Measurements from ENCODE around the gene TMEM147.

Gene TMEM147

GRCh38 chr19:35533201-35533821 is 12.1 kb upstream of the TMEM147 start, which contains the start of gene GAPDHS:
GAPDHS (plus strand) TSS chr19:35533456; CDS start chr19:35533528, 72 bp downstream.
- CTCF ChIA-PET = interaction anchor here (1.9 to 2.4 kb wide), 2 partner anchors 15 to 23 kb away, joined by 7 to 9 read pairs; no protein-coding TSS in a partner anchor

GRCh38 chr19:35533822-35534392 is 11.5 kb upstream of the TMEM147 start:
- ChIA-PET CTCF (interaction anchor here (1.2 to 2.4 kb wide), 3 partner anchors 8 to 24 kb away, joined by 4 to 9 read pairs (median 7); no protein-coding TSS in a partner anchor), POLR2A (interaction anchor here (0.6 kb wide), 1 partner anchor 16 kb away, joined by 3 read pairs; no protein-coding TSS in a partner anchor)
- DNase-seq (ENCODE audit: low read depth, low spot score) = no peak
- TF ChIP-seq, protein P1, sequence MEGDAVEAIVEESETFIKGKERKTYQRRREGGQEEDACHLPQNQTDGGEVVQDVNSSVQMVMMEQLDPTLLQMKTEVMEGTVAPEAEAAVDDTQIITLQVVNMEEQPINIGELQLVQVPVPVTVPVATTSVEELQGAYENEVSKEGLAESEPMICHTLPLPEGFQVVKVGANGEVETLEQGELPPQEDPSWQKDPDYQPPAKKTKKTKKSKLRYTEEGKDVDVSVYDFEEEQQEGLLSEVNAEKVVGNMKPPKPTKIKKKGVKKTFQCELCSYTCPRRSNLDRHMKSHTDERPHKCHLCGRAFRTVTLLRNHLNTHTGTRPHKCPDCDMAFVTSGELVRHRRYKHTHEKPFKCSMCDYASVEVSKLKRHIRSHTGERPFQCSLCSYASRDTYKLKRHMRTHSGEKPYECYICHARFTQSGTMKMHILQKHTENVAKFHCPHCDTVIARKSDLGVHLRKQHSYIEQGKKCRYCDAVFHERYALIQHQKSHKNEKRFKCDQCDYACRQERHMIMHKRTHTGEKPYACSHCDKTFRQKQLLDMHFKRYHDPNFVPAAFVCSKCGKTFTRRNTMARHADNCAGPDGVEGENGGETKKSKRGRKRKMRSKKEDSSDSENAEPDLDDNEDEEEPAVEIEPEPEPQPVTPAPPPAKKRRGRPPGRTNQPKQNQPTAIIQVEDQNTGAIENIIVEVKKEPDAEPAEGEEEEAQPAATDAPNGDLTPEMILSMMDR (IDR thresholded peaks at IDR 0.05; ENCODE audit: insufficient read depth, low read length, missing control alignments) = no peak
- H3K4me3 ChIP-seq (ENCODE audit: low read depth, low read length) = no peak overlapping the region

More at GRCh38 chr19:35533201-35533821, 12.1 kb upstream of the TMEM147 start, which contains the start of gene GAPDHS:
- POLR2A ChIA-PET = interaction anchor here (0.6 kb wide), 1 partner anchor 17 kb away, joined by 3 read pairs; no protein-coding TSS in a partner anchor
- no peak for DNase-seq (ENCODE audit: low read depth, low spot score)
- TF ChIP-seq, protein P1 (IDR thresholded peaks at IDR 0.05; ENCODE audit: insufficient read depth, low read length, missing control alignments) = no peak
- no peak within 1 kb of the TSS for H3K4me3 ChIP-seq (ENCODE audit: low read depth, low read length)

DNA sequence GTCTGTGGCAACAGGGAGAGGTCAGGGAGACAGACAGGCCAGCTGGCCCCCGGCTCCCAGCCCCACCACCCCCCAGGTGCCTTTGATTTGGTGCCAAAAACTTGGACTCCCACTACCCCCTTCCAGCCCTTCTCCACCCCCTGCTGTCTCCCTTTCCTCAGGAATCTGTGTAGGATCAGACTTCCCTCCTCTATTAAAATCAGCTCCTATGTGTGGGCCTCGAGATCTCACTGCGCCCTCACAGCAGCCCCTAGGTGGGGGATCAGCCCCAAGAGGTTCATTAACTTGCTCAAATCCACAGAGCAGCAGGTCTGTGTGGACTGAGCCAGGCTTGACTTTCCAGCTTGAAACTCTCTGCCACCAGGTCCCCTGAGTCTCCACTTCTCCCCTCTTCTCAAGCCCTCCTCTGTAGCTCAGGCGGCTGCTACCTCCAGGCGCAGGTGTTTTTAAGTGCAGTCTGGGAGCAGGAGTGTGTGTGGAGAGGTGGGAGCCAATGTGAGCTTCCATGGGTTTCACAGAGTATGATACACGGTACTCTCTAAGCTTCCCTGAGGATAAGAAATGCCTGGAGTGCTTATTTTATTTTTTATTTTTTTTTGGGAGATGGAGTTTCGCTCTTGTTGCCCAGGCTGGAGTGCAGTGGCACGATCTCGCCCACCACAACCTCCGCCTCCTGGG is 10.5 kb upstream of the TMEM147 start:
- ChIA-PET POLR2A (no interaction called here), CTCF (interaction anchor here (1.2 to 2.4 kb wide), 3 partner anchors 9 to 25 kb away, joined by 4 to 9 read pairs (median 7); no protein-coding TSS in a partner anchor)
- no peak for DNase-seq (ENCODE audit: low read depth, low spot score)
- H3K4me3 ChIP-seq (ENCODE audit: low read depth, low read length) = no peak overlapping the region
- TF ChIP-seq, protein P1 (IDR thresholded peaks at IDR 0.05; ENCODE audit: insufficient read depth, low read length, missing control alignments) = no peak

GRCh38 chr19:35539314-35539713 is 6.1 kb upstream of the TMEM147 start:
- H3K4me3 ChIP-seq (ENCODE audit: low read depth, low read length) = no peak overlapping the region
- POLR2A ChIA-PET = no interaction called here
- no peak for DNase-seq (ENCODE audit: low read depth, low spot score)
- CTCF ChIA-PET = interaction anchor here (1.3 kb wide), 1 partner anchor 9 kb away, joined by 4 read pairs; no protein-coding TSS in a partner anchor
- TF ChIP-seq, protein P1 (IDR thresholded peaks at IDR 0.05; ENCODE audit: insufficient read depth, low read length, missing control alignments) = no peak

DNA sequence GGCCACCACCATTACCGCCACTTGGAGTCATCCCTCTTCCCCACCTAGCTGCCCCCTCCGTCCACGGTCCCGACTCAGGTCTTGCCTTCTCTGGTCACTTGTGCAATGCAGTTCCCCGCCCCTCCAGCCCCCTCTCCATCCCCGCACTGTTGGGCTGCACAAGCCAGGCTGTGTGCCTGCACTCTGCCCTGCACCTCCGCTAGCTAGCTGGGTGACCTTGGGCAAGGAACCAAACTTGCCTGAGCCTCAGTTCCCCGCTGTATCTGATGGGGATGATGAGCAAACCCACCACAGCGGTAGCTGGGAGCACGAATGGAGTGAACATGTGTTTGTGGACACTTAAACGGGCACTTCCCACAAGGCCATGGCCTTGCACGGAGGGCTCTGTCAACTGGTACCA is 5.6 kb upstream of the TMEM147 start:
- no peak for DNase-seq (ENCODE audit: low read depth, low spot score)
- TF ChIP-seq, protein P1 (IDR thresholded peaks at IDR 0.05; ENCODE audit: insufficient read depth, low read length, missing control alignments) = no peak
- no peak overlapping the region for H3K4me3 ChIP-seq (ENCODE audit: low read depth, low read length)
- ChIA-PET CTCF (interaction anchor here (1.3 kb wide), 1 partner anchor 9 kb away, joined by 4 read pairs; no protein-coding TSS in a partner anchor), POLR2A (no interaction called here)
